NCI-H187 treated with DMSO at 0.1 percent for 48 hours (cell line): Measurements from ENCODE around the gene FBXO40.

Experiments
- DNase-seq: peaks from one replicate; lab custom pipeline; 2025; lab: John Stamatoyannopoulos, UW

FBXO40 gene

DNA sequence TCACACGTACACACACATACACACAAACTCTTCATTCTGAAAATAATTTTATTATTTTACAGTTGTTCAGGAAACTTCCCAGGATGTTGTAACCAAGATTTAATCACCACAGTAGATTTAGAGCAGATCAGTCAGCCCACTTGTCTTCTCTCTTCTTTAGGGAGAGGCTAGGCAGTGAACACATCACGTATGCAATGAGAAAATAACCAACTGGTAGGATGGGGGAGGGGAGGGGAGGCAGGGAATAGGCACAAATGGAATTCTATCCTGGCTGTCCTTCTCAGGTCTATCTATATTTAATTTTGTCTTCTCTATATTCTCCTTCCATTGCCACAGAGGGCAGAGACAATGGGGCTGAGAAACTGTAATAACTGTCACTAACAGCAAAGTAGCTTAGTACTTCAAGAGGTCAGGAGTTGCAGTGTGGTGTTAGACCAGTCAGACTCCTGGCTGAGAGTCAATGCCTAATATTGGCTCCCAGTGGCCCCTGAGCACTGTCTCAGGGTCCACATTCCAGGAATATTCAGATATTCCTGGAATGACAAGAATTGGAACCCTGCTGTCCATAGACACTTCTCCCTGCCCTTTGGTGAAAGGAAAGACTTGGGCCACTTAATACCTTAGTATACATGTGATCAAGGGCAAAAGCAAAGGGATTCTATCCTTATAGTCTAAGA lies 70.1 kb downstream of the FBXO40 start:
- DNase-seq: no peak

DNA sequence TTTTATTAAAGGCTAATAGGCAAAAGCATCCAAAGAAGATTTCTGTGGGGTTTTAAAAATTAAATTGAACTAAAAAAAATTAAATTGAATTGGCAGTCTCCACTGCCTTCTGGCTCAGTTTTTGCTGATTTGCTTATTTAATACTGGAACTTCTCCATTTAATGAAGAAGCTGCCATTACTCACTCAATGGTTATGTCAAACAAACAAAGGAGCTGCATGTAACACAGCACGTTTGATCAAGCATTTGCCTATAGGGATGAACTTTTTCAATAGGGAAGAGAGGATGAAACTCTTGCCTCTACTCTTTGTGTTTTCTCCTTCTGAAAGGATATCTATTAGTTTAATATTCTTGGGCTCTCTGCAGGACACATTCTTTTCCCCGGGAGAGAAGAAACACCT lies 72.3 kb downstream of the FBXO40 start:
- no peak for DNase-seq

DNA sequence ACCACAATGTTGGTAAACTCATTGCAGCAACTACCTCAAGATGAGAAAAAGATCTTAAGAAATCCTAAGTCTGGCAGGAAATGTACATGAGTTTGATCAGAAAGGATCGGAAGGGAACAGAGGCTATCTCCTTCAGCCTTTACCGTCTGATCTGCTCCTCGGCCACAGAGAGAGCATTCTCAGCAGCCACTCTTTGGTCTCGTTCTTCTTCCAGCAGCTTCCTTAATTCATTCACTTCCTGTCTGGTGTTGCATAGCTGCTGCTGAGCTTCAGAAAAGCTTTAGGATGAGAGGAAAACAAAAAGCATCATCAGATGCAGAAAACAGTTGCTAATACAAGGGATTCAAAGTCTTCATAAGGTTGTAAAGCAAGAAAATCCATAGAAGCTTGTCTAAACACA lies 74.2 kb downstream of the FBXO40 start:
- DNase-seq: no peak

DNA sequence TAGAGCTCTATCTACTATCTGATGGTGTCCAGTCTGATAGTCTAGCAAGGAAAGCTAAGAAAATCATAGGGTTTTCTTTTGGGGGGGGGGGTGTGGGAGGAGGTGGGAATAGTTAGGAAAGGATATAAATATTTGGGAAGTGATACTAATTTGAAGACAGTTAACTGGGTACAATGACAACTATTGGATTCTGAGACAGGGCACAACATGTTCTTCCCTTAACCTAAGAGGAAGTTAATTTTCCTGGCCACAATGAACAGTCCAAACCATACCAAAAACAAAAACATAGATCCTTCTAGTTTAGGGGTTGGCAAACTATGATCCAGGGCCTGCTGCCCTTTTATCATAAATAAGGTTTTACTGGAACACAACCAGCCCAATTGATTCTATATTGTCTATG lies 77.5 kb downstream of the FBXO40 start:
- no peak for DNase-seq

- DNase-seq: no peak
Observed at GRCh38 chr3:121677141-121677540, 84.0 kb downstream of the FBXO40 start.
